Activated CD4-positive, alpha-beta T cell treated with anti-CD3 and anti-CD28 coated beads, Interleukin-2, amount 50 U/mL, for 4 hours (primary cell): Measurements from ENCODE around the gene ZYX.

Experiments
- DNase-seq, 2 experiments: peaks; one replicate each; pipeline ENCODE4 v3.0.0-alpha.2; 2020

The ZYX gene

GRCh38 chr7:143380646-143381426 is at the start of gene ZYX:
Gene ZYX, plus strand, starts transcription at chr7:143381345. Its CDS starts 227 bp downstream, at chr7:143381572.
- DNase-seq = peak; percentile 85 to 90

- no peak for DNase-seq
Observed at GRCh38 chr7:143334244-143334643, 46.9 kb upstream of the ZYX start.

GRCh38 chr7:143337216-143337615 is 43.9 kb upstream of the ZYX start:
- DNase-seq = no peak

GRCh38 chr7:143341842-143342241 is 39.3 kb upstream of the ZYX start:
- DNase-seq = no peak

GRCh38 chr7:143343596-143343995 is 37.5 kb upstream of the ZYX start:
- no peak for DNase-seq

- DNase-seq = peak; percentile 49 to 60
Observed at GRCh38 chr7:143345428-143345900, 35.7 kb upstream of the ZYX start.

GRCh38 chr7:143346018-143346417 is 35.1 kb upstream of the ZYX start:
- DNase-seq = no peak

GRCh38 chr7:143347950-143348349 is 33.2 kb upstream of the ZYX start:
- no peak for DNase-seq

- DNase-seq = no peak
Observed at GRCh38 chr7:143351060-143351459, 30.1 kb upstream of the ZYX start.

GRCh38 chr7:143351574-143351973 is 29.6 kb upstream of the ZYX start:
- DNase-seq = no peak

- DNase-seq = no peak
Observed at GRCh38 chr7:143352531-143353002, 28.6 kb upstream of the ZYX start.

- no peak for DNase-seq
Observed at GRCh38 chr7:143354376-143354775, 26.8 kb upstream of the ZYX start.

- no peak for DNase-seq
Observed at GRCh38 chr7:143354965-143355364, 26.2 kb upstream of the ZYX start.

GRCh38 chr7:143355450-143356385 is 25.4 kb upstream of the ZYX start:
- DNase-seq = no peak

GRCh38 chr7:143356414-143357050 is 24.6 kb upstream of the ZYX start:
- no peak for DNase-seq

GRCh38 chr7:143358626-143359025 is 22.5 kb upstream of the ZYX start:
- no peak for DNase-seq

- DNase-seq = no peak
Observed at GRCh38 chr7:143359771-143360353, 21.3 kb upstream of the ZYX start.

GRCh38 chr7:143360788-143361551 is 20.2 kb upstream of the ZYX start:
- no peak for DNase-seq

- DNase-seq = no peak
Observed at GRCh38 chr7:143361552-143362130, 19.5 kb upstream of the ZYX start.

GRCh38 chr7:143362131-143363015 is 18.8 kb upstream of the ZYX start, which contains the start of gene FAM131B:
Gene FAM131B, minus strand, starts transcription at chr7:143362713. Its CDS starts 110 bp downstream, at chr7:143362603.
- peak in 1 of 2 experiments; percentile 29 for DNase-seq
